DND-41 (cell line): ENCODE measurements around the gene TRAK1.

Source experiments
- ATAC-seq: fragments of 200-7000 bp; cut with Tn5 transposase; 3 replicates; pipeline ENCODE4 v1.9.1; 2021; ENCODE audit warnings: low read depth; ENCODE audit not compliant: insufficient read depth
- DNase-seq: peaks from one replicate; pipeline ENCODE4 v3.0.0-alpha.2; 2020
- H2AFZ ChIP-seq: 2 replicates; pipeline ENCODE4 v1.6.0; 2012; ENCODE audit warnings: low read depth, low read length
- H3K27ac ChIP-seq: 2 replicates; pipeline ENCODE4 v1.5.1; 2012; ENCODE audit warnings: low read length, inconsistent platforms
- H3K27me3 ChIP-seq: fragments of 200-600 bp; sonication (generic); 2 replicates; pipeline ENCODE4 v1.6.0; 2012; ENCODE audit warnings: low read length, mild to moderate bottlenecking, inconsistent platforms; ENCODE audit not compliant: insufficient read depth, poor library complexity
- H3K36me3 ChIP-seq: 2 replicates; pipeline ENCODE4 v1.5.1; 2012; ENCODE audit warnings: low read length, inconsistent platforms; ENCODE audit not compliant: insufficient read depth
- H3K4me1 ChIP-seq: 2 replicates; pipeline ENCODE4 v1.5.1; 2012; ENCODE audit warnings: mild to moderate bottlenecking, low read length; ENCODE audit not compliant: insufficient read depth
- H3K4me2 ChIP-seq: 2 replicates; pipeline ENCODE4 v1.6.0; 2012; ENCODE audit warnings: mild to moderate bottlenecking, moderate library complexity, low read length, inconsistent platforms; ENCODE audit not compliant: insufficient read depth
- H3K4me3 ChIP-seq, 2 experiments: fragments of 200-600 bp in 1 of 2; shearing (Covaris generic) in 1 of 2; 2 replicates each; pipeline ENCODE4 v1.5.1; 2012 to 2016; ENCODE audit warnings: inconsistent platforms in 2 of 2, low read length in 2 of 2, mild to moderate bottlenecking in 2 of 2, low read depth in 1 of 2, moderate library complexity in 1 of 2
- H3K79me2 ChIP-seq: 2 replicates; pipeline ENCODE4 v1.6.0; 2012; ENCODE audit warnings: low read length, inconsistent platforms; ENCODE audit not compliant: insufficient read depth
- H3K9ac ChIP-seq: 2 replicates; pipeline ENCODE4 v1.6.0; 2012; ENCODE audit warnings: low read depth, mild to moderate bottlenecking, inconsistent platforms, low read length, moderate library complexity
- H3K9me3 ChIP-seq: 2 replicates; pipeline ENCODE4 v1.5.1; 2012; ENCODE audit warnings: low read length, moderate library complexity, mild to moderate bottlenecking, inconsistent platforms; ENCODE audit not compliant: insufficient read depth, severe bottlenecking
- H4K20me1 ChIP-seq: 2 replicates; pipeline ENCODE4 v1.6.0; 2012; ENCODE audit warnings: low read length; ENCODE audit not compliant: insufficient read depth
- EZH2 ChIP-seq: IDR thresholded peaks from 3 replicates; pipeline ENCODE4 v1.6.1; 2012; ENCODE audit warnings: borderline replicate concordance, low read depth, mild to moderate bottlenecking, moderate library complexity, low read length, inconsistent platforms; ENCODE audit not compliant: severe bottlenecking
- TF ChIP-seq, protein P1 (sequence below): IDR thresholded peaks from 2 replicates; pipeline ENCODE4 v1.5.1; 2012; ENCODE audit warnings: borderline replicate concordance, low read length, moderate library complexity, mild to moderate bottlenecking; ENCODE audit not compliant: poor library complexity, severe bottlenecking; ENCODE audit errors: extremely low read depth

Gene TRAK1

DNA sequence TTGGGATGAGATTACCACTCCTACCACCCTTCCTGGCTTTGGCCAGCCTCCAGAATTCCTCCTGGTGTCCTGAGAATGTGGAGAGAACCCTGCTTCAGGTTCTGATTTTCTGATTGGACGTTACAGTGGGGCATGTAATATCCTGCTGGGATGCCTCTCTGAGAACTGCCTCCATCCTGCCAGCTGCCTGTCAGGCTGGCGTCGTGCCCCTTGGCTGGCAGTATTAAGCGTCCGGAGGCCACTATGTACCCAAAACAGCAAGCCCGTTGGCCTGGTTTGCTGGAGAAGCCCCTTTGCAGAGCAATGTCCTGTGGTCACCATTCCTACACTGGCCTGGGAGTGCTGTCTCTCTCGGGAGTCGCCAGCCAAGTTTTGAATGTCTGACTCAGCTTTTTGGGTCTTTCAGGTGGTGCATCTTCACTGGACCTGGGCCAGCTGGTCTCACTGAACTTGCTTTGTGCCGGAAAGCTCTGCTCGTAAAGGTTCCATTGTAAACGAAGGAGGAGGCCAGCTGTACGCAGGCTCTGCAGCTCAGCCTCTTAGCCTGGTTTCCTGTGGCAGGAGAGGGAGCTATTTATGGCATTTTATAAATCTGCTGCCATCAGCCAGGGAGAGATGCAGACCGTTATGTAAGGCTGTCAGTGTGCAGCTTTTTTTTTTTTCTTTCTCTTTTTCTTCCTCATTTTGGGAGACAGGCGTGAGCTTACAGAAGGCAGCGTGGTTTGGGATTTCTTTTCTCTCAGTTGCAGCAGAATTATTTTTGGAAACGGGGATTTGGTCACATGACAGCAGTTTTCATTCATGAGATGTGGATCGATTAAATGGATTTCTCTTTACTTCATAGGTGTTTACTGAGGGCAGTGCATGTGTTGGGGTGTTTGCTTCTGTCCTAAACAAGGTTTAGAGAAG, 19.0 kb upstream of the TRAK1 start:
- Histone ChIP-seq H3K79me2 (no peaks in the 10 kb centered on the region), H3K9ac (no peak overlapping the region)

DNA sequence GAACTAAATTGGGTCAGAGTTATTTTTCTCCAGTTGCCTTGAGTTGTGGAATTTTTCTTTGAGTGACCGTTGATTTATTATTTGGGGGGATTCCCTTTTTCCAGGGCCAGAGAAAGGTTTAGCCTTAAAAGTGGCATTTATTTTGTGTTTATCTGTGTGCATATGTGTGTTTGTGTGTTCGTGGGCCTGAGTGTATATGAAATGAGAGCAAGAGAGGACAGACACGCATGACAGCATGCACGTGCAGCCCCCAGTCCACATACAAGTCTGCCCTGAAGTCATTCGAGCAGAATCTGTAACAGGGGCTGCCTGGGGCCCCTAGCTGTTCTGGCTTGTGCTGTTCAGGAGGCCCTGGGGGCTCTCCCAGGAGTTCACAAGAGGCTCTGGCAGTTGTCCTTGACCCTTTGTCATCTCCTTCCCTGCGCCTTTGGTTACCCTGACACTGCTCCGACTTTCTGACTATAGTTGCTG, 18.3 kb upstream of the TRAK1 start:
- Histone ChIP-seq H3K79me2 (no peaks in the 10 kb centered on the region), H3K27me3 (no peaks in the 10 kb centered on the region), H3K4me3 (no peak overlapping the region), H3K4me1 (no peaks in the 10 kb centered on the region), H3K4me2 (no peak overlapping the region), H3K36me3 (no peaks in the 10 kb centered on the region), H2AFZ (no peak overlapping the region), H4K20me1 (peaks cover 7% of the 10 kb centered on the region), H3K27ac (no peak overlapping the region), H3K9me3 (no peaks in the 10 kb centered on the region), H3K9ac (no peak overlapping the region)
- DNase-seq (no peak), ATAC-seq (no peak)
- TF ChIP-seq EZH2: no peak
- TF ChIP-seq, protein P1, sequence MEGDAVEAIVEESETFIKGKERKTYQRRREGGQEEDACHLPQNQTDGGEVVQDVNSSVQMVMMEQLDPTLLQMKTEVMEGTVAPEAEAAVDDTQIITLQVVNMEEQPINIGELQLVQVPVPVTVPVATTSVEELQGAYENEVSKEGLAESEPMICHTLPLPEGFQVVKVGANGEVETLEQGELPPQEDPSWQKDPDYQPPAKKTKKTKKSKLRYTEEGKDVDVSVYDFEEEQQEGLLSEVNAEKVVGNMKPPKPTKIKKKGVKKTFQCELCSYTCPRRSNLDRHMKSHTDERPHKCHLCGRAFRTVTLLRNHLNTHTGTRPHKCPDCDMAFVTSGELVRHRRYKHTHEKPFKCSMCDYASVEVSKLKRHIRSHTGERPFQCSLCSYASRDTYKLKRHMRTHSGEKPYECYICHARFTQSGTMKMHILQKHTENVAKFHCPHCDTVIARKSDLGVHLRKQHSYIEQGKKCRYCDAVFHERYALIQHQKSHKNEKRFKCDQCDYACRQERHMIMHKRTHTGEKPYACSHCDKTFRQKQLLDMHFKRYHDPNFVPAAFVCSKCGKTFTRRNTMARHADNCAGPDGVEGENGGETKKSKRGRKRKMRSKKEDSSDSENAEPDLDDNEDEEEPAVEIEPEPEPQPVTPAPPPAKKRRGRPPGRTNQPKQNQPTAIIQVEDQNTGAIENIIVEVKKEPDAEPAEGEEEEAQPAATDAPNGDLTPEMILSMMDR: no peak

More for the DNA sequence above, 19.0 kb upstream of the TRAK1 start:
- no peak for ATAC-seq
- H2AFZ ChIP-seq: no peak overlapping the region
- TF ChIP-seq EZH2: no peak
- TF ChIP-seq, protein P1: no peak
- peaks cover 7% of the 10 kb centered on the region for H4K20me1 ChIP-seq
- H3K4me1 ChIP-seq: no peaks in the 10 kb centered on the region
- no peak overlapping the region for H3K4me2 ChIP-seq
- H3K9me3 ChIP-seq: no peaks in the 10 kb centered on the region
- no peak for DNase-seq
- H3K27me3 ChIP-seq: no peaks in the 10 kb centered on the region
- no peak overlapping the region for H3K4me3 ChIP-seq
- no peaks in the 10 kb centered on the region for H3K36me3 ChIP-seq
- no peak overlapping the region for H3K27ac ChIP-seq

DNA sequence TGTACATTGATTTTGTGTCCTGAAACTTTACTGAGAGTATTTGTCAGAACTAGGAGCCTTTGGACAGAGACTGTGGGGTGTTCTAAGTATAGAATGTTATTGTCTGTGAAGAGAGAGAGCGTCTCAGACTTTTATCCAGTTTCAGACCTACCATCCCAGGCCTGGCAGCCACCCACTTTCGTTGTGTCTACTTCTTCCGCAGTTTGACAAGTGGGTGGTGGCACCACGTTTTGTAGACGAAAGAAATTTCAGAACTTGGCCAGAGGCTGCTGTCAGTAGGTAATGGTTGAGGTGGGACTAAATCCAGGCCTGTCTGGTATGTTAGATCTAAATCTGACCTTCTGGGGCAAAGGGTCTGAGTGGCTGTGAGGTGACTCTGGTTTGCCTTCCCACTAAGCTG, 13.4 kb upstream of the TRAK1 start:
- Histone ChIP-seq H2AFZ (no peak overlapping the region), H3K36me3 (no peaks in the 10 kb centered on the region), H3K9me3 (no peaks in the 10 kb centered on the region), H3K27ac (no peak overlapping the region), H4K20me1 (no peaks in the 10 kb centered on the region), H3K9ac (no peak overlapping the region), H3K4me3 (no peak overlapping the region), H3K4me2 (no peak overlapping the region), H3K27me3 (no peaks in the 10 kb centered on the region), H3K79me2 (no peaks in the 10 kb centered on the region), H3K4me1 (no peaks in the 10 kb centered on the region)
- TF ChIP-seq EZH2: no peak
- TF ChIP-seq, protein P1: no peak
- DNase-seq (no peak), ATAC-seq (no peak)
